Osteocyte (in vitro differentiated cells): Measurements from ENCODE around the gene IGDCC3. TPM values are rescaled to one million over a fixed set of nuclear protein-coding genes. Genes with fewer than 3 reads are reported as not detected.

Source experiments
- DNase-seq: peaks from one replicate; pipeline ENCODE4 v3.0.0; 2021; ENCODE audit warnings: mixed read lengths; ENCODE audit not compliant: unreplicated experiment; ENCODE audit errors: extremely low spot score
- H3K27ac Mint-ChIP-seq: one replicate; pipeline ENCODE4 v1.8.0; 2021; ENCODE audit warnings: mild to moderate bottlenecking, mixed read lengths; ENCODE audit not compliant: unreplicated experiment
- H3K27me3 Mint-ChIP-seq: one replicate; pipeline ENCODE4 v1.8.0; 2021; ENCODE audit warnings: mixed read lengths; ENCODE audit not compliant: unreplicated experiment
- H3K36me3 Mint-ChIP-seq: one replicate; pipeline ENCODE4 v1.8.0; 2021; ENCODE audit warnings: mixed read lengths; ENCODE audit not compliant: unreplicated experiment
- H3K4me1 Mint-ChIP-seq: one replicate; pipeline ENCODE4 v1.8.0; 2021; ENCODE audit warnings: mixed read lengths; ENCODE audit not compliant: unreplicated experiment
- H3K4me3 Mint-ChIP-seq: one replicate; pipeline ENCODE4 v1.8.0; 2021; ENCODE audit warnings: mild to moderate bottlenecking, moderate library complexity, mixed read lengths; ENCODE audit not compliant: unreplicated experiment
- H3K9me3 Mint-ChIP-seq: one replicate; pipeline ENCODE4 v1.8.0; 2021; ENCODE audit warnings: mixed read lengths; ENCODE audit not compliant: unreplicated experiment
- total RNA-seq: library from RNA; stranded (reverse); gene quantifications from 2 replicates; pipeline ENCODE4 v1.2.1, GENCODE V29; 2021
- TF ChIP-seq, protein P1 (sequence below): fragments of 200-600 bp; sonication (generic); IDR thresholded peaks from 2 replicates; pipeline ENCODE4 v1.5.0; 2021; ENCODE audit warnings: antibody characterized with exemption, mild to moderate bottlenecking, moderate library complexity

IGDCC3 gene
- total RNA-seq, 1 donor from 2014 or later: 0.48 TPM

DNA sequence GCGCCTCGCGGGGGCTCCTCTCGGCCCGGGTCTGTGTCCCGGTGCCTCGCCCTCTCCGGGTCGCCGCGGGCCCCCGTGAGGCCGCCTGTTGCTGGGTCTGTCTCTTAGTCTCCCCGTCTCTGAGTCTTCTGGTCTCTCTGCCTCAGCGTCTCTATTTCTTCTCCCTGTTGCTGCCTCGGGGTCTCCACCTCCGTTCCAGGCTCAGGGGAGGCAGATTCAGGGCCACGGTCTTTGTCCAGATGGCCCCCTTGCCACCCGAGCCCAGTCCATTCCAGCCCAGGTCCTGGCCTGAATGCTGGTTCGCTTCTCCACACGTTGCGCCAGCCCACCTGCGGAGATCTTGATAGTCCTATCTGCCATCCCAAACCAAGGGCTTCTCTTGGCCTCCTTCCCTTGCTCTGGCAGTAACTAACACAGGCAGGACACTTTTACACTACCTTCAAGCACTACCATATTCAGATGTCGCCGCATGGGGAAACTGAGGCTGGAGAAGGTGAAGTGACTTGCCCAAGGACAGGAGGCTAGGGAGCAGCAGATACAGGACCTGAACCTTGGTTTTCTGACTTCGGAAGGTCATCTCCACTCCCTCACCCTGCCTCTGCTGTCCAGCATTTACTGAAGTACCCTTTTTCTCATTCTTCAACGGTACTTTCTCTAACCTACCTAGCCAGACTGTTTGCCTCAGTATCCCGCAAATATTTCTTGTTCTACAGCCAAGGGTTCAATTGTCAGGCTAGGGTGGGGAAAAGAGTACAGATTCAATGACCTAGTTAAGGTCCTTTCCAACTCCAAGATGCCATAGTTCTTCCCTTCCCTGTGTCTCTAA, 45.6 kb upstream of the IGDCC3 start:
- Mint-ChIP-seq H3K27me3 (no peaks in the 10 kb centered on the region), H3K4me3 (peak overlapping the region; percentile 91), H3K9me3 (no peaks in the 10 kb centered on the region), H3K36me3 (peaks cover 2% of the 10 kb centered on the region), H3K4me1 (peaks cover 40% of the 10 kb centered on the region), H3K27ac (peak overlapping the region; percentile 91)
- no peak for DNase-seq
- TF ChIP-seq, protein P1, sequence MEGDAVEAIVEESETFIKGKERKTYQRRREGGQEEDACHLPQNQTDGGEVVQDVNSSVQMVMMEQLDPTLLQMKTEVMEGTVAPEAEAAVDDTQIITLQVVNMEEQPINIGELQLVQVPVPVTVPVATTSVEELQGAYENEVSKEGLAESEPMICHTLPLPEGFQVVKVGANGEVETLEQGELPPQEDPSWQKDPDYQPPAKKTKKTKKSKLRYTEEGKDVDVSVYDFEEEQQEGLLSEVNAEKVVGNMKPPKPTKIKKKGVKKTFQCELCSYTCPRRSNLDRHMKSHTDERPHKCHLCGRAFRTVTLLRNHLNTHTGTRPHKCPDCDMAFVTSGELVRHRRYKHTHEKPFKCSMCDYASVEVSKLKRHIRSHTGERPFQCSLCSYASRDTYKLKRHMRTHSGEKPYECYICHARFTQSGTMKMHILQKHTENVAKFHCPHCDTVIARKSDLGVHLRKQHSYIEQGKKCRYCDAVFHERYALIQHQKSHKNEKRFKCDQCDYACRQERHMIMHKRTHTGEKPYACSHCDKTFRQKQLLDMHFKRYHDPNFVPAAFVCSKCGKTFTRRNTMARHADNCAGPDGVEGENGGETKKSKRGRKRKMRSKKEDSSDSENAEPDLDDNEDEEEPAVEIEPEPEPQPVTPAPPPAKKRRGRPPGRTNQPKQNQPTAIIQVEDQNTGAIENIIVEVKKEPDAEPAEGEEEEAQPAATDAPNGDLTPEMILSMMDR: no peak

DNA sequence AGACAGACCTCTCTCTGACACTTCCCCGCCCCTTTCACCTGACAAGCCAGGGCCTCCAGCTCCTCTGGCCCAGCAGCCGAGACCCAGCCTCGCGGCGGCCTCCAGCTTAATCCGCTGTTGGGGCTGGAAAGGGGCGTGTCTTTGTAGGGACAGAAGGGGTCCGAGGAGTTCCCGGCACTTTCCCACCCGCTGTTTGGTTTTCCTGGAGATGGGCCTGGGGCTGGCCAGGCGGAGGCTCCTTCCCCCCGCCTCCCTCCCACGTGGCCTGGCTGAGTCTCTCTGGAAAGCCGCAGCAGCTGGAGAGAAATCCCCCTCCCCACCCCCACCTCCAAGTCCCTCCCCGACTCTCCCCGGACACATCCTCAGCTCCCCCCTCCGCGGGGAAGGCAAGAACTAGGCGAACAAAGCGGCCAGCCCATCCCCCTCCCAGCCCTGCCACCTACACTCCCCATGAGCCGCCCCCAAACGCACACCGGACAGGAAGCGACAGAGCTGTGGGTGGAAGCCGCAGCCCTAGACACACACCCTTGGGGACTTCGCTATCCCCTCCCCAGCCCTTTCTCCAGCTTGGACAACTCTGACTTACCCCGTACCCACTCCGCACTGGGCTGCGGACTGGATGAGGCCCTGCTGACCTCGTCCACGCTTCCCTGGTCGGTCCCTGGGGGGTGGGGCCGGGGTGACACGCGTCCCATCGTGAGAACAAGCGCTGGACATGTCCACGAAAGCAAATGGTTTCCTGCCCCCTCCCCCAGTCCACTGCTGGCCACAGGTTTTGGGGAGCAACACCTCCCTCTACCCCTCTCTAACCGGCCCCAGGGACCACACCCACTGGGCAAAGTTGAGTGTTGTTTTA, 43.8 kb upstream of the IGDCC3 start:
- peak overlapping the region; percentile 97 for H3K27ac Mint-ChIP-seq
- TF ChIP-seq, protein P1: no peak
- no peaks in the 10 kb centered on the region for H3K9me3 Mint-ChIP-seq
- H3K27me3 Mint-ChIP-seq: no peaks in the 10 kb centered on the region
- peaks cover 58% of the 10 kb centered on the region for H3K4me1 Mint-ChIP-seq
- peak overlapping the region; percentile 97 for H3K4me3 Mint-ChIP-seq
- peak; percentile 90 for DNase-seq
- peaks cover 2% of the 10 kb centered on the region for H3K36me3 Mint-ChIP-seq

DNA sequence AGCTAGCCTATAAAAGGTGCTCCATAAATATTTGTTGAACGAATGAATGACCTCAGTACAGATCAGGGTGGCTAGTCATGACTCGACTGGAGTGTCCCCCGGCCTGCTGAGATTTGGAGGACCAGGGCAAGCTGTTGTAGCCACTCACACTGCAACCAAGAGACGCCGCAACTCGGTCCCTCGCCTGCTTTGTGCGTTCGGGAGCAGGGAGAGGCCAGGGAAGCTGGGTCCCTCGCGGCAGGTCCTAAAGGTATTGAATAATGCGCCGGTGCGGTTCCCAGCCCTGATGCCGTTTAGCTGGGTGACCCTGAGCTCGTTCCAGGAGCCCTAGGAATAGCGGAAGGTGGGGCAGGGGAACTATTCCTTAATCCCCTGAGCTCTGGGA, 43.2 kb upstream of the IGDCC3 start:
- H3K4me3 Mint-ChIP-seq: peak overlapping the region; percentile 97
- no peaks in the 10 kb centered on the region for H3K9me3 Mint-ChIP-seq
- TF ChIP-seq, protein P1: no peak
- H3K4me1 Mint-ChIP-seq: peaks cover 64% of the 10 kb centered on the region
- DNase-seq: no peak
- peaks cover 2% of the 10 kb centered on the region for H3K36me3 Mint-ChIP-seq
- peak overlapping the region; percentile 97 for H3K27ac Mint-ChIP-seq
- no peaks in the 10 kb centered on the region for H3K27me3 Mint-ChIP-seq

- no peaks in the 10 kb centered on the region for H3K9me3 Mint-ChIP-seq
- peaks cover 2% of the 10 kb centered on the region for H3K36me3 Mint-ChIP-seq
- TF ChIP-seq, protein P1: no peak
- H3K4me1 Mint-ChIP-seq: peaks cover 85% of the 10 kb centered on the region
- H3K4me3 Mint-ChIP-seq: no peak overlapping the region
- no peaks in the 10 kb centered on the region for H3K27me3 Mint-ChIP-seq
- peak overlapping the region; percentile 12 for H3K27ac Mint-ChIP-seq
- DNase-seq: no peak
Observed at GRCh38 chr15:65418596-65418995, 40.8 kb upstream of the IGDCC3 start.
